ENCODE data around the gene SEBOX. TPM values are rescaled to one million over a fixed set of nuclear protein-coding genes. Genes with fewer than 3 reads are reported as not detected.

Gene SEBOX
- total RNA-seq, 1 experiment from 2014 or later: not detected

DNA sequence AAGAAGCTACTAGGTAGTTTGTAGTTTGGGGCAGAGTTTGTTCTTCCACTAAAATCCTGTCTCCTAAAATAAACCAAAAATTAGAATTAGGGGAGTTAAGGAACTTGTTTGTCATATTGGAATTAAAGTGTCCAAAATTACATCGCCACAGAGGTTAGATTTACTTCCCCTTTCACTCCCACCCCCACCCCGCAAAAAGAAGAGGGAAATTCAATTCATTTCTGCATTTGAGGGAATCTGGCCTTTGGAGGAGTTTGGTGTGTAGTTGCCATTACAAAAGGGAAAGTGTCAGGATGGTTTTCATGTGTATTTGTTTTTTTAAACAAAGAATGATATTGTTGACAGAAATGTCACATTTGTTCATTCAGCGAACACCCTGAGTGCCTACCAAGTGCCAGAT lies 40.2 kb downstream of the SEBOX start:
- Histone ChIP-seq H3K4me1 (replicated peaks) (peaks cover 7% of the 10 kb centered on the region), H3K4me3 (no peak overlapping the region), H3K9me3 (replicated peaks) (no peaks in the 10 kb centered on the region), H3K36me3 (peaks cover 43% of the 10 kb centered on the region), H3K27ac (no peak overlapping the region), H3K27me3 (replicated peaks) (no peaks in the 10 kb centered on the region)
- no peak for DNase-seq (ENCODE audit: low read depth in 1 of 2, low spot score in 2 of 2)

GRCh38 chr17:28324267-28324745 lies 40.7 kb downstream of the SEBOX start:
- no peak overlapping the region for H3K27ac ChIP-seq

GRCh38 chr17:28320215-28321061 lies 44.6 kb downstream of the SEBOX start:
- no peak overlapping the region for H3K27ac ChIP-seq
- peak overlapping the region; percentile 57 for H3K4me3 ChIP-seq
- peaks cover 20% of the 10 kb centered on the region for H3K4me1 ChIP-seq (replicated peaks)
- DNase-seq (ENCODE audit: low read depth in 1 of 2, low spot score in 2 of 2): no peak
- H3K36me3 ChIP-seq: 0 out of 2 replicates have a peak, but pooled peaks cover 7% of the 10 kb centered on the region
- no peaks in the 10 kb centered on the region for H3K27me3 ChIP-seq (replicated peaks)
- H3K9me3 ChIP-seq (replicated peaks): no peaks in the 10 kb centered on the region

More at GRCh38 chr17:28324267-28324745, 40.7 kb downstream of the SEBOX start:
- Histone ChIP-seq H3K4me1 (replicated peaks) (peaks cover 12% of the 10 kb centered on the region), H3K9me3 (replicated peaks) (no peaks in the 10 kb centered on the region), H3K4me3 (no peak overlapping the region), H3K27me3 (replicated peaks) (no peaks in the 10 kb centered on the region), H3K36me3 (peaks cover 39% of the 10 kb centered on the region)
- DNase-seq (ENCODE audit: low read depth in 1 of 2, low spot score in 2 of 2): no peak

- peak overlapping the region; percentile 57 for H3K4me3 ChIP-seq
- H3K9me3 ChIP-seq (replicated peaks): no peaks in the 10 kb centered on the region
- no peak for DNase-seq (ENCODE audit: low read depth in 1 of 2, low spot score in 2 of 2)
- peaks cover 20% of the 10 kb centered on the region for H3K4me1 ChIP-seq (replicated peaks)
- 0 out of 2 replicates have a peak, but pooled peaks cover 7% of the 10 kb centered on the region for H3K36me3 ChIP-seq
- H3K27me3 ChIP-seq (replicated peaks): no peaks in the 10 kb centered on the region
- 0 out of 2 replicates have a peak overlapping the region, but pooled peaks have one; percentile 2 for H3K27ac ChIP-seq
Observed at GRCh38 chr17:28319598-28319935, 45.4 kb downstream of the SEBOX start.

DNA sequence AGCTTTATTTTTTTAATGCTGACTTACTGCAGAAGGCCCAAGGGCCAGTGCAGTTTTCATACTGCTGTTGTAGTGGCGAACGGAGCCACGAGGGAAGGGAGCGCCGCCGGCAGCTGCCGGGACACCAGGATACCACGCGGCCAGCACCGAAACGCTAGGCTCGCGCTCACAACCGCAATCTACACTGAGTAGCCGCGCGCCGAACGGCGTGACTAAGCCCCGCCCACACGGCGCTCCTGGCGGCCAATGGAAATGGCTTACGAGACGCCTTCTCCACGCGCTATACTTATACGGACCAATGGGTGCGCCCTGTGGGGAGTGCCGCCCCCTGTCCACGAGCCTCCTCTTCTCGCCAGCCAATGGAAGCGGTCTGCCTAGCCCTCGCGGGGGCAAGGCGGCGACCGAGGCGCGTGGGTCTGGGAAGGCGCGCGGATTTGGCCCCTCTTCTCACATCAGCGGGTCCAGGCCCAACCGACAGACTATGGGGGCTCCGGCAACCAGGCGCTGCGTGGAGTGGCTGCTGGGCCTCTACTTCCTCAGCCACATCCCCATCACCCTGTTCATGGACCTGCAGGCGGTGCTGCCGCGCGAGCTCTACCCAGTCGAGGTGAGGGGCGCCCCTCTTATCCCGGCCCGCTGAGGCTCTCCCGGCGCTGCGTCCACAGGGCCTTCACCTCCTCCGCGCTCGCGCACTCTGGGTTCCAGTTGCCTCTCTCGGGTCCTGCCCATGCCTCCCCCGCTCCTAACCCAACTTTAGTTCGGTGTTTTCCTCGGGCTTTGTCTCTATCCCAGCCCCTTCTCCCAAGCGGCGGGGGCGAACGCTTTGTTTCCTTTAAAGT lies 46.0 kb downstream of the SEBOX start, which contains the start of gene TMEM97:
Gene TMEM97 (plus strand): TSS at position 442 of the 839 bp plus-strand sequence. CDS start 40 bp downstream, at position 482.
- no peaks in the 10 kb centered on the region for H3K27me3 ChIP-seq (replicated peaks)
- 0 out of 2 replicates have a peak, but pooled peaks cover 7% of the 10 kb centered on the region for H3K36me3 ChIP-seq
- H3K4me3 ChIP-seq: peak within 1 kb of the TSS; percentile 57
- DNase-seq (ENCODE audit: low read depth in 1 of 2, low spot score in 2 of 2): peak; percentile 94 to 95
- H3K27ac ChIP-seq: 0 out of 2 replicates have a peak within 1 kb of the TSS, but pooled peaks have one; percentile 2
- H3K4me1 ChIP-seq (replicated peaks): peaks cover 20% of the 10 kb centered on the region
- no peaks in the 10 kb centered on the region for H3K9me3 ChIP-seq (replicated peaks)

DNA sequence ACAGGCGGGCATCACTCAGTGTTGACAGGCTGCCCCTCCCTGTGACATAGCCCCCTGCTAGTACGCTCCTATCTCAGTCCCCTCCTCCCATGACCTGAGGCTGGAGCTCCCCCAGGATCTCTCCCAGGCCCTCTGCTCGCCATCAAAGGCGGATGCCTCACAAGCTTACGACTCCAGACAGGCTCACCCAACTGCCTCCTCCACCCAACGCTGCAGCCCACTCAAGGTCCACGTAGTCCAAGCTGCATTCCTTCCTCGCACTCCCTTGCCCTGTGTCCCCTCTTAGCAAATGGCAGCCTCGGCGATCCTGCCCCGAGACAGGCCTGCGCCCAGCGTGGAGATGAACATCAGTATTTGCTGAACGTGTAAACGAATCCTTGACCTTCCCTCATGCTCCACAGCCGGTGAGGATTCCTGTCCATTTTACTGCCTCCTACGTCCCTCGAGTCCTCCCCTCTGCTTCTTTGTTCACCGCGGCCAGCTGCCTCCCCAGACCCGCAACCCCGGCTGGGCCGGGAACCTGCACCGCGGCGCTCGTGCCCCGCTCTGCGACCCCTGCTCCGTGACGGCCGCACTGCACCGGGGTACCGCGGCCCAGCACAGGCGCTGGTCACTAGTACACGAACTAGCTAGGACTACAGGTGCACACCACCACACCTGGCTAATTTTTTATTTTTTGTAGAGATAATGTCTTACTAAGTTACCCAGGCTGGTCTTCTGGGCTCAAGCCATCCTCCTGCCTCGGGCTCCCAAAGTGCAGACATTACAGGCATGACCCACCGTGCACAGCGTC lies 46.8 kb downstream of the SEBOX start:
- Histone ChIP-seq H3K4me3 (peak overlapping the region; percentile 57), H3K4me1 (replicated peaks) (peaks cover 20% of the 10 kb centered on the region), H3K9me3 (replicated peaks) (no peaks in the 10 kb centered on the region), H3K27ac (no peak overlapping the region), H3K27me3 (replicated peaks) (0 out of 2 replicates have a peak, but pooled peaks cover 1% of the 10 kb centered on the region), H3K36me3 (0 out of 2 replicates have a peak, but pooled peaks cover 7% of the 10 kb centered on the region)
- DNase-seq (ENCODE audit: low read depth in 1 of 2, low spot score in 2 of 2): no peak

GRCh38 chr17:28317099-28317965 lies 47.7 kb downstream of the SEBOX start:
- Histone ChIP-seq H3K4me3 (no peak overlapping the region), H3K36me3 (0 out of 2 replicates have a peak, but pooled peaks cover 7% of the 10 kb centered on the region), H3K9me3 (replicated peaks) (no peaks in the 10 kb centered on the region), H3K27ac (no peak overlapping the region), H3K27me3 (replicated peaks) (0 out of 2 replicates have a peak, but pooled peaks cover 2% of the 10 kb centered on the region), H3K4me1 (replicated peaks) (peaks cover 20% of the 10 kb centered on the region)
- DNase-seq (ENCODE audit: low read depth in 1 of 2, low spot score in 2 of 2): no peak

DNA sequence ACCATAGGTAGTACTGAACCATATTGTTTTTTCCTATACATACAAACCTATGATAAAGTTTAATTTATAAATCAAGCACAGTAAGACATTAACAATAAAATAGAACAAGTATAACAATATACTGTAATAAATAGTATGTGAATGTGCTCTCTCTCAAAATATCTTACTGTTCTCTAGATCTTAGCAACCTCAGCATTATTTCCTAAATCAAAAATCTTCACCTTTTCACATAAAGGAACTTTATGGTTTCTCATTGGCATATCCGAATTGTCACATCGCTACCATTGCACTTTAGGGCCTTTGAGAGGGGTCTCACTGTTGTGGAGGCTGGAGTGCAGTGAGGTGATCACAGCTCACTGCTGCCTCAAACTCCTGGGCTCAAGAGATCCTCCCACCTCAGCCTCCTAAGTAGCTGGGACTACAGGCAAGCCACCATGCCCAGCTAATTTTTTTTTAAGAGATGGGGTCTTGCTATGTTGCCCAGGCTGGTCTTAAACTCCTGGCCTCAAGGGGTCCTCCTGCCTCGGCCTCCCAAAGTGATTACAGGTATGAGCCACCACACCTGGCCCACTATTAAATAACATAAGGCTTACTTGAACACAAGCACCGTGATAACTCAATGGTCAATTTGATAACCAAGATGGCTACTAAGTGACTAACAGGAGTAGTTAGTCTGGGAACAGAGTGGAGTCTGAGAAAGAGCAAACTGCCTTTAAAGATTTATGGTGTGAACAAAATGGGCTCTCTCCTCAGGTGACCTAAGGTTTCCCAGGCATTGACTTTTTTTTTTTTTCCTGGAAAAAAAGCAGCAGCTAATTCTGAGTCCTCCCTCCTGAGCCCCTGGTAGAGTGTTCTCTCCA lies 48.9 kb downstream of the SEBOX start:
- DNase-seq (ENCODE audit: low read depth in 1 of 2, low spot score in 2 of 2): no peak
- Histone ChIP-seq H3K4me1 (replicated peaks) (peaks cover 20% of the 10 kb centered on the region), H3K9me3 (replicated peaks) (no peaks in the 10 kb centered on the region), H3K4me3 (no peak overlapping the region), H3K27me3 (replicated peaks) (0 out of 2 replicates have a peak, but pooled peaks cover 2% of the 10 kb centered on the region), H3K27ac (no peak overlapping the region), H3K36me3 (0 out of 2 replicates have a peak, but pooled peaks cover 7% of the 10 kb centered on the region)

DNA sequence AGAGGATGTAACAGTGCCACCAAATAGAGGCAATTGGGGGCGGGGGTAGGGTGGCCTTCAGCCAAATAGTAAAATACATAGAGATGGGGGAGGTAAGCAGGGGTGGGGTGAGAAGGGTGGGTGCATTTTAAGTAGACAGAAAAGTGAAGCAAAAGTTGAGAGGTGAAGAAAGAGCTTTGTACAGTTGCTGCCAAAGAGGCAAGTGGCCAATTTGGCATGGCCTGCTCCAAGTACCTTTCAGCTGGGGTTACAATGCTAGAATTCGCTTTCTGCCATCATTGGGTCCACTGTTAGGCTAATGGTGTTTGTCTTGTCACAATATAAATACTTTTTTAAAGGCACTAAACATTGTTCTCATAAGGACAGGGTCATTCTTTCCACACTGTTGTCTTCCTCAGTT lies 51.2 kb downstream of the SEBOX start:
- no peaks in the 10 kb centered on the region for H3K36me3 ChIP-seq
- no peaks in the 10 kb centered on the region for H3K9me3 ChIP-seq (replicated peaks)
- DNase-seq (ENCODE audit: low read depth in 1 of 2, low spot score in 2 of 2): no peak
- H3K27me3 ChIP-seq (replicated peaks): 0 out of 2 replicates have a peak, but pooled peaks cover 2% of the 10 kb centered on the region
- no peak overlapping the region for H3K4me3 ChIP-seq
- H3K4me1 ChIP-seq (replicated peaks): peaks cover 8% of the 10 kb centered on the region
- no peak overlapping the region for H3K27ac ChIP-seq

All from SJSA1 (cell line).